KMS-11 (cell line): ENCODE measurements around the gene CD69.
A peak's percentile ranks its signal among the peaks of the same experiment; 100 is the strongest.

ENCODE experiments used
- H2AFZ ChIP-seq: fragments of 200-600 bp; sonication (generic); 2 replicates; pipeline ENCODE4 v1.6.1; 2016; ENCODE audit warnings: antibody characterized with exemption, mixed run types, low read depth
- H3K27ac ChIP-seq: fragments of 200-600 bp; sonication (generic); 2 replicates; pipeline ENCODE4 v1.6.1; 2016; ENCODE audit warnings: mild to moderate bottlenecking, mixed run types
- H3K27me3 ChIP-seq: fragments of 200-600 bp; sonication (generic); 2 replicates; pipeline ENCODE4 v1.6.1; 2017; ENCODE audit warnings: mild to moderate bottlenecking, low read depth, mixed run types, moderate library complexity; ENCODE audit not compliant: insufficient read depth
- H3K36me3 ChIP-seq: fragments of 200-600 bp; sonication (generic); 2 replicates; pipeline ENCODE4 v1.6.1; 2017; ENCODE audit warnings: mild to moderate bottlenecking, mixed run types; ENCODE audit not compliant: insufficient read depth
- H3K4me1 ChIP-seq: fragments of 200-600 bp; sonication (generic); 2 replicates; pipeline ENCODE4 v1.6.1; 2016; ENCODE audit warnings: mild to moderate bottlenecking, low read depth, mixed run types; ENCODE audit not compliant: poor library complexity, severe bottlenecking
- H3K4me2 ChIP-seq: fragments of 200-600 bp; sonication (generic); 2 replicates; pipeline ENCODE4 v1.7.0; 2016; ENCODE audit warnings: mild to moderate bottlenecking, mixed run types
- H3K4me3 ChIP-seq: fragments of 200-600 bp; sonication (generic); IDR thresholded peaks from 2 replicates; pipeline ENCODE4 v1.6.1; 2017; ENCODE audit warnings: low read depth, low read length, mixed read lengths; ENCODE audit not compliant: insufficient read depth
- H3K79me2 ChIP-seq: fragments of 200-600 bp; sonication (generic); 2 replicates; pipeline ENCODE4 v1.6.1; 2016; ENCODE audit warnings: low read depth, mixed run types; ENCODE audit not compliant: insufficient read depth
- H3K9ac ChIP-seq: fragments of 200-600 bp; sonication (generic); 2 replicates; pipeline ENCODE4 v1.6.1; 2016; ENCODE audit warnings: mild to moderate bottlenecking, mixed run types
- H4K20me1 ChIP-seq: fragments of 200-600 bp; sonication (generic); 2 replicates; pipeline ENCODE4 v1.6.1; 2016; ENCODE audit warnings: mild to moderate bottlenecking, mixed run types; ENCODE audit not compliant: insufficient read depth
- TF ChIP-seq, protein P1 (sequence below): fragments of 200-600 bp; sonication (generic); conservative IDR thresholded peaks from 2 replicates; pipeline ENCODE4 v1.6.1; 2017; ENCODE audit warnings: low read depth, mild to moderate bottlenecking, antibody characterized with exemption, low read length, moderate library complexity, mixed read lengths

CD69 gene

DNA sequence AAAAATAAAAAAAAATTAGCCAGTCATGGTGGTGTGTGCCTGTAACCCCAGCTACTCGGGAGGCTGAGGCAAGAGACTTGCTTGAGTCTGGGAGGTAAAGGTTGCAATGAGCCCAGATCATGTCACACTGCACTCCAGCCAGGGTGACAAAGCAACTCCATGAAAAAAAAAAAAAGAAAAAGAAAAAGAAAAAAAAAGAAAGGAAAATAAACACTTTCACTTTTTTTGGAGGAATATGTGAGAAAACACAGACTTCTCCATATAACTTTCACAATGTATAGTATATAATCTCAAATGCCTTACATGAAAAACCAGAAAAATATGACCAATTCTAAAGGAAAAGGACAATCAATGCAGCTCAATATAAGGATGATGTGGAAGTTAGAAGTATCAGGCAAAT, 36.7 kb downstream of the CD69 start:
- TF ChIP-seq, protein P1, sequence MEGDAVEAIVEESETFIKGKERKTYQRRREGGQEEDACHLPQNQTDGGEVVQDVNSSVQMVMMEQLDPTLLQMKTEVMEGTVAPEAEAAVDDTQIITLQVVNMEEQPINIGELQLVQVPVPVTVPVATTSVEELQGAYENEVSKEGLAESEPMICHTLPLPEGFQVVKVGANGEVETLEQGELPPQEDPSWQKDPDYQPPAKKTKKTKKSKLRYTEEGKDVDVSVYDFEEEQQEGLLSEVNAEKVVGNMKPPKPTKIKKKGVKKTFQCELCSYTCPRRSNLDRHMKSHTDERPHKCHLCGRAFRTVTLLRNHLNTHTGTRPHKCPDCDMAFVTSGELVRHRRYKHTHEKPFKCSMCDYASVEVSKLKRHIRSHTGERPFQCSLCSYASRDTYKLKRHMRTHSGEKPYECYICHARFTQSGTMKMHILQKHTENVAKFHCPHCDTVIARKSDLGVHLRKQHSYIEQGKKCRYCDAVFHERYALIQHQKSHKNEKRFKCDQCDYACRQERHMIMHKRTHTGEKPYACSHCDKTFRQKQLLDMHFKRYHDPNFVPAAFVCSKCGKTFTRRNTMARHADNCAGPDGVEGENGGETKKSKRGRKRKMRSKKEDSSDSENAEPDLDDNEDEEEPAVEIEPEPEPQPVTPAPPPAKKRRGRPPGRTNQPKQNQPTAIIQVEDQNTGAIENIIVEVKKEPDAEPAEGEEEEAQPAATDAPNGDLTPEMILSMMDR, result no peak
- no peaks in the 10 kb centered on the region for H3K79me2 ChIP-seq
- no peak overlapping the region for H3K4me2 ChIP-seq
- H3K36me3 ChIP-seq, result no peaks in the 10 kb centered on the region
- peaks cover 60% of the 10 kb centered on the region for H3K4me1 ChIP-seq
- H3K27ac ChIP-seq, result peak overlapping the region; percentile 82; the same call in 1 of the 2 replicates
- no peak overlapping the region for H3K9ac ChIP-seq
- H4K20me1 ChIP-seq, result no peaks in the 10 kb centered on the region
- no peak overlapping the region for H2AFZ ChIP-seq
- H3K4me3 ChIP-seq, result no peak overlapping the region
- no peaks in the 10 kb centered on the region for H3K27me3 ChIP-seq

DNA sequence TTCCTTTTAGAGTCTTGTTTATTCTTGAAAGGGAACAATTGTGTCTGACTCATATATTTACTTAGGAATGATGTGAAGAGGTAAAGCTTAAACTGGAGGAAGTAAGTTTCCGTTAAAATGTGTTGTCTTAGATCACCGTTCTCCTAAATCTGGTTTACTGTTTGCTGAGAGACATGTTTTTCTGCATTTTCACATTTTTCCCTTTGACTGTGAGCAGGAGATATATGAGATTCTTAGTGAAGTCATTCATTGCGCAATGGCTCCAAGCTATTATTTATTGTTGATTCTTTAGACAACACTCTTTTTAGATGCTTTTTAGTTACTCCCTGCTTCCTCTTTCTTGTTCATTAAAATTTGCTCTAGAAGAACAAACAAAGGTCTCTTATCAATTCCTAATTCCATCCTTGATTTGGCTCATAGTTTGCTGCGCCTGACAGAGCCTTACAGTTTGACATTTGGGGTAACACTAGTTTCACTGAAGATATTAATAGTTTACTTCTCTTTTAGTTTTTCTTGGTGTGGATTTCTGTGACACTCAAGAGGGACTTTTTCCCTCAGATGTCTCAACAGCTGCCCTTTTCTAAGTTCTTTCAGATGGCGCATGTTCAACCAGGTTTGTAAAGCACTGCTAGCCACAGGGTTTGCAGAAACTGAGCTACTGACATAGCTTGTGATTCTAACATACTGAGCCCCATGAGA, 39.2 kb downstream of the CD69 start:
- peak overlapping the region; percentile 41 for H2AFZ ChIP-seq
- no peaks in the 10 kb centered on the region for H4K20me1 ChIP-seq
- H3K36me3 ChIP-seq, result no peaks in the 10 kb centered on the region
- peak overlapping the region; percentile 82 for H3K27ac ChIP-seq
- peak overlapping the region; percentile 87 for H3K4me2 ChIP-seq
- no peaks in the 10 kb centered on the region for H3K27me3 ChIP-seq
- H3K4me1 ChIP-seq, result peaks cover 84% of the 10 kb centered on the region
- TF ChIP-seq, protein P1, result no peak
- H3K4me3 ChIP-seq, result no peak overlapping the region
- H3K9ac ChIP-seq, result peak overlapping the region; percentile 46
- no peaks in the 10 kb centered on the region for H3K79me2 ChIP-seq

DNA sequence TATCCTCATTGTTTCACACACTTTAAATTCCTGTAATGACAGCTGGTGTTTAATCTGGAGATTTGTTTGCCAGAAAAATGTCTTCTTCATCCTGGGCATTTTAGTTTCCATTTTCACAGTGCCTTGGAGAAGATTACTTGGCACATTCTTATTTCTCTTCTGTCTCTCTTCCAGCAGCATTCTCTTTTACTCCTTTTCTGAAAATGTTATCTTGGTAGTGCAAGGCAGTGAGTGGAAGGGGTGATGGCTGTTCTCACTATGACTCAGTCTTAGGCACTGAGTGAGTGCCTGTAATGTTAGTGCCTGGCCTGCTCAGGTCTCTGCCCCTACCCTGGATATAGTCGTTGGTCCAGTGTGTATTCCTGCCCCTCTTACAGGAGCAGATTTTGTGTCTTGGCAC, 40.9 kb downstream of the CD69 start:
- no peaks in the 10 kb centered on the region for H4K20me1 ChIP-seq
- no peak overlapping the region; the same call in 1 of the 2 replicates for H2AFZ ChIP-seq
- H3K27ac ChIP-seq, result peak overlapping the region; percentile 20; the same call in 1 of the 2 replicates
- no peaks in the 10 kb centered on the region for H3K27me3 ChIP-seq
- peaks cover 92% of the 10 kb centered on the region for H3K4me1 ChIP-seq
- H3K4me2 ChIP-seq, result peak overlapping the region; percentile 14; the same call in 1 of the 2 replicates
- no peaks in the 10 kb centered on the region for H3K79me2 ChIP-seq
- no peaks in the 10 kb centered on the region for H3K36me3 ChIP-seq
- no peak overlapping the region for H3K9ac ChIP-seq
- TF ChIP-seq, protein P1, result no peak
- H3K4me3 ChIP-seq, result no peak overlapping the region

DNA sequence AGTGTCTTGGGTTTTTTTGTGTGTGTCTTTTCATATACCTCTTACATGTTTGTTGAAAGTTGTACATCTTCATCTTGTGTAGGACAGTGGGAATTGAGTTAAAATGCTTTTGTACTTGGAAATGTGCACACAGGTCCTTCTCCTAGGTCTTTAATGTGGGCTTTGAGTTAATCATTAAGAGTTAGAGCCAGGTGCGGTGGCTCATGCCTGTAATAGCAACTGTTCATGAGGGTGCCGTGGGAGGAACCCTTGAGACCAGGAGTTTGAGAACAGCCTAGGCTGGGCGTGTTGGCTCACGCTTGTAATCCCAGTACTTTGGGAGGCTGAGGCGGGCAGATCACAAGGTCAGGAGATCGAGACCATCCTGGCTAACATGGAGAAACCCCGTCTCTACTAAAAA, 41.7 kb downstream of the CD69 start:
- H3K27ac ChIP-seq, result no peak overlapping the region

More for the DNA sequence above, 41.7 kb downstream of the CD69 start:
- H3K79me2 ChIP-seq, result no peaks in the 10 kb centered on the region
- no peaks in the 10 kb centered on the region for H3K36me3 ChIP-seq
- TF ChIP-seq, protein P1, result no peak
- no peak overlapping the region for H3K4me3 ChIP-seq
- peaks cover 84% of the 10 kb centered on the region for H3K4me1 ChIP-seq
- H3K4me2 ChIP-seq, result no peak overlapping the region
- H3K27me3 ChIP-seq, result no peaks in the 10 kb centered on the region
- no peak overlapping the region for H2AFZ ChIP-seq
- no peak overlapping the region for H3K9ac ChIP-seq
- H4K20me1 ChIP-seq, result no peaks in the 10 kb centered on the region
